ENCODE results near the gene FETUB. TPM values are rescaled to one million over a fixed set of nuclear protein-coding genes. Genes with fewer than 3 reads are reported as not detected.
"Not testable (repeated sequence)": the region's sequence is repeated elsewhere in the genome, so short reads cannot be mapped to it uniquely, and the experiment has no call there.

The FETUB gene
- total RNA-seq, 1 donor from 2014 or later = not detected

GRCh38 chr3:186634207-186634606 lies 6.0 kb upstream of the FETUB start:
- not testable (repeated sequence) for H3K9me3 ChIP-seq (ENCODE audit: control insufficient read depth in 3 of 3, low read length in 3 of 3); H3K4me3 ChIP-seq (ENCODE audit: low read length in 3 of 3); H3K27me3 ChIP-seq (ENCODE audit: control insufficient read depth in 3 of 3, insufficient read depth in 3 of 3, low read length in 3 of 3); H3K27ac ChIP-seq (ENCODE audit: low read depth, low read length); H3K36me3 ChIP-seq (ENCODE audit: control insufficient read depth in 3 of 3, insufficient read depth in 3 of 3, low read length in 3 of 3); H3K9ac ChIP-seq (ENCODE audit: low read depth in 1 of 3, low read length in 3 of 3); H3K4me1 ChIP-seq (ENCODE audit: control insufficient read depth in 3 of 3, insufficient read depth in 3 of 3, low read length in 3 of 3)

- H3K27me3 ChIP-seq (ENCODE audit: control insufficient read depth in 3 of 3, insufficient read depth in 3 of 3, low read length in 3 of 3) = peaks cover 5 to 9% (median 6%) of the 10 kb centered on the region in 3 donors
- no peak overlapping the region for H3K9ac ChIP-seq (ENCODE audit: low read depth in 1 of 3, low read length in 3 of 3)
- H3K9me3 ChIP-seq (ENCODE audit: control insufficient read depth in 3 of 3, low read length in 3 of 3) = no peaks in the 10 kb centered on the region
- H3K27ac ChIP-seq (ENCODE audit: low read depth, low read length) = no peak overlapping the region
- H3K36me3 ChIP-seq (ENCODE audit: control insufficient read depth in 3 of 3, insufficient read depth in 3 of 3, low read length in 3 of 3) = no peaks in the 10 kb centered on the region
- H3K4me1 ChIP-seq (ENCODE audit: control insufficient read depth in 3 of 3, insufficient read depth in 3 of 3, low read length in 3 of 3) = no peaks in the 10 kb centered on the region
- no peak overlapping the region for H3K4me3 ChIP-seq (ENCODE audit: low read length in 3 of 3)
These were observed 4.7 kb upstream of the FETUB start for GRCh38 chr3:186635532-186635931.

GRCh38 chr3:186636536-186636935 lies 3.7 kb upstream of the FETUB start:
- H3K27ac ChIP-seq (ENCODE audit: low read depth, low read length) = no peak overlapping the region
- no peaks in the 10 kb centered on the region for H3K36me3 ChIP-seq (ENCODE audit: control insufficient read depth in 3 of 3, insufficient read depth in 3 of 3, low read length in 3 of 3)
- no peak overlapping the region for H3K9ac ChIP-seq (ENCODE audit: low read depth in 1 of 3, low read length in 3 of 3)
- no peaks in the 10 kb centered on the region for H3K4me1 ChIP-seq (ENCODE audit: control insufficient read depth in 3 of 3, insufficient read depth in 3 of 3, low read length in 3 of 3)
- H3K9me3 ChIP-seq (ENCODE audit: control insufficient read depth in 3 of 3, low read length in 3 of 3) = no peaks in the 10 kb centered on the region
- peaks cover 7 to 11% (median 7%) of the 10 kb centered on the region in 3 donors for H3K27me3 ChIP-seq (ENCODE audit: control insufficient read depth in 3 of 3, insufficient read depth in 3 of 3, low read length in 3 of 3)
- H3K4me3 ChIP-seq (ENCODE audit: low read length in 3 of 3) = no peak overlapping the region

- no peak overlapping the region for H3K27ac ChIP-seq (ENCODE audit: low read depth, low read length)
- no peak overlapping the region for H3K9ac ChIP-seq (ENCODE audit: low read depth in 1 of 3, low read length in 3 of 3)
- H3K4me1 ChIP-seq (ENCODE audit: control insufficient read depth in 3 of 3, insufficient read depth in 3 of 3, low read length in 3 of 3) = no peaks in the 10 kb centered on the region
- H3K27me3 ChIP-seq (ENCODE audit: control insufficient read depth in 3 of 3, insufficient read depth in 3 of 3, low read length in 3 of 3) = peaks cover 7 to 12% (median 11%) of the 10 kb centered on the region in 3 donors
- no peaks in the 10 kb centered on the region for H3K36me3 ChIP-seq (ENCODE audit: control insufficient read depth in 3 of 3, insufficient read depth in 3 of 3, low read length in 3 of 3)
- H3K4me3 ChIP-seq (ENCODE audit: low read length in 3 of 3) = no peak overlapping the region
- no peaks in the 10 kb centered on the region for H3K9me3 ChIP-seq (ENCODE audit: control insufficient read depth in 3 of 3, low read length in 3 of 3)
These were observed 2.5 kb upstream of the FETUB start for GRCh38 chr3:186637686-186638085.

GRCh38 chr3:186638259-186638658 lies 1.9 kb upstream of the FETUB start:
- no peak overlapping the region for H3K27ac ChIP-seq (ENCODE audit: low read depth, low read length)
- no peak overlapping the region for H3K9ac ChIP-seq (ENCODE audit: low read depth in 1 of 3, low read length in 3 of 3)
- H3K4me1 ChIP-seq (ENCODE audit: control insufficient read depth in 3 of 3, insufficient read depth in 3 of 3, low read length in 3 of 3) = no peaks in the 10 kb centered on the region
- no peak overlapping the region for H3K4me3 ChIP-seq (ENCODE audit: low read length in 3 of 3)
- peaks cover 7 to 14% (median 12%) of the 10 kb centered on the region in 3 donors for H3K27me3 ChIP-seq (ENCODE audit: control insufficient read depth in 3 of 3, insufficient read depth in 3 of 3, low read length in 3 of 3)
- H3K36me3 ChIP-seq (ENCODE audit: control insufficient read depth in 3 of 3, insufficient read depth in 3 of 3, low read length in 3 of 3) = no peaks in the 10 kb centered on the region
- H3K9me3 ChIP-seq (ENCODE audit: control insufficient read depth in 3 of 3, low read length in 3 of 3) = no peaks in the 10 kb centered on the region

- Histone ChIP-seq H3K4me3 (ENCODE audit: low read length in 3 of 3) (no peak overlapping the region), H3K27me3 (ENCODE audit: control insufficient read depth in 3 of 3, insufficient read depth in 3 of 3, low read length in 3 of 3) (peaks cover 7 to 15% (median 12%) of the 10 kb centered on the region in 3 donors), H3K36me3 (ENCODE audit: control insufficient read depth in 3 of 3, insufficient read depth in 3 of 3, low read length in 3 of 3) (no peaks in the 10 kb centered on the region), H3K4me1 (ENCODE audit: control insufficient read depth in 3 of 3, insufficient read depth in 3 of 3, low read length in 3 of 3) (no peaks in the 10 kb centered on the region), H3K9ac (ENCODE audit: low read depth in 1 of 3, low read length in 3 of 3) (no peak overlapping the region), H3K9me3 (ENCODE audit: control insufficient read depth in 3 of 3, low read length in 3 of 3) (no peaks in the 10 kb centered on the region), H3K27ac (ENCODE audit: low read depth, low read length) (no peak overlapping the region)
These were observed 247 bp downstream of the FETUB start for GRCh38 chr3:186640473-186640818.

GRCh38 chr3:186640929-186641328 lies 730 bp downstream of the FETUB start:
- Histone ChIP-seq H3K9ac (ENCODE audit: low read depth in 1 of 3, low read length in 3 of 3) (no peak overlapping the region), H3K9me3 (ENCODE audit: control insufficient read depth in 3 of 3, low read length in 3 of 3) (no peaks in the 10 kb centered on the region), H3K4me1 (ENCODE audit: control insufficient read depth in 3 of 3, insufficient read depth in 3 of 3, low read length in 3 of 3) (no peaks in the 10 kb centered on the region), H3K36me3 (ENCODE audit: control insufficient read depth in 3 of 3, insufficient read depth in 3 of 3, low read length in 3 of 3) (no peaks in the 10 kb centered on the region), H3K4me3 (ENCODE audit: low read length in 3 of 3) (no peak overlapping the region), H3K27me3 (ENCODE audit: control insufficient read depth in 3 of 3, insufficient read depth in 3 of 3, low read length in 3 of 3) (peaks cover 7 to 13% (median 12%) of the 10 kb centered on the region in 3 donors), H3K27ac (ENCODE audit: low read depth, low read length) (no peak overlapping the region)

GRCh38 chr3:186642014-186642413 lies 1.8 kb downstream of the FETUB start:
- peaks cover 7 to 13% (median 12%) of the 10 kb centered on the region in 3 donors for H3K27me3 ChIP-seq (ENCODE audit: control insufficient read depth in 3 of 3, insufficient read depth in 3 of 3, low read length in 3 of 3)
- H3K4me1 ChIP-seq (ENCODE audit: control insufficient read depth in 3 of 3, insufficient read depth in 3 of 3, low read length in 3 of 3) = no peaks in the 10 kb centered on the region
- H3K4me3 ChIP-seq (ENCODE audit: low read length in 3 of 3) = no peak overlapping the region
- no peaks in the 10 kb centered on the region for H3K9me3 ChIP-seq (ENCODE audit: control insufficient read depth in 3 of 3, low read length in 3 of 3)
- no peak overlapping the region for H3K9ac ChIP-seq (ENCODE audit: low read depth in 1 of 3, low read length in 3 of 3)
- no peak overlapping the region for H3K27ac ChIP-seq (ENCODE audit: low read depth, low read length)
- no peaks in the 10 kb centered on the region for H3K36me3 ChIP-seq (ENCODE audit: control insufficient read depth in 3 of 3, insufficient read depth in 3 of 3, low read length in 3 of 3)

- Histone ChIP-seq H3K9me3 (ENCODE audit: control insufficient read depth in 3 of 3, low read length in 3 of 3) (no peaks in the 10 kb centered on the region), H3K4me3 (ENCODE audit: low read length in 3 of 3) (no peak overlapping the region), H3K27ac (ENCODE audit: low read depth, low read length) (no peak overlapping the region), H3K36me3 (ENCODE audit: control insufficient read depth in 3 of 3, insufficient read depth in 3 of 3, low read length in 3 of 3) (no peaks in the 10 kb centered on the region), H3K4me1 (ENCODE audit: control insufficient read depth in 3 of 3, insufficient read depth in 3 of 3, low read length in 3 of 3) (no peaks in the 10 kb centered on the region), H3K9ac (ENCODE audit: low read depth in 1 of 3, low read length in 3 of 3) (no peak overlapping the region), H3K27me3 (ENCODE audit: control insufficient read depth in 3 of 3, insufficient read depth in 3 of 3, low read length in 3 of 3) (peaks cover 7 to 12% (median 10%) of the 10 kb centered on the region in 3 donors)
These were observed 3.3 kb downstream of the FETUB start for GRCh38 chr3:186643493-186643892.

- H3K4me3 ChIP-seq (ENCODE audit: low read length in 3 of 3) = no peak overlapping the region
- H3K36me3 ChIP-seq (ENCODE audit: control insufficient read depth in 3 of 3, insufficient read depth in 3 of 3, low read length in 3 of 3) = no peaks in the 10 kb centered on the region
- no peak overlapping the region for H3K9ac ChIP-seq (ENCODE audit: low read depth in 1 of 3, low read length in 3 of 3)
- H3K27me3 ChIP-seq (ENCODE audit: control insufficient read depth in 3 of 3, insufficient read depth in 3 of 3, low read length in 3 of 3) = peaks cover 5 to 12% (median 10%) of the 10 kb centered on the region in 3 donors
- no peak overlapping the region for H3K27ac ChIP-seq (ENCODE audit: low read depth, low read length)
- H3K9me3 ChIP-seq (ENCODE audit: control insufficient read depth in 3 of 3, low read length in 3 of 3) = no peaks in the 10 kb centered on the region
- no peaks in the 10 kb centered on the region for H3K4me1 ChIP-seq (ENCODE audit: control insufficient read depth in 3 of 3, insufficient read depth in 3 of 3, low read length in 3 of 3)
These were observed 4.5 kb downstream of the FETUB start for GRCh38 chr3:186644683-186645082.

GRCh38 chr3:186646106-186646505 lies 5.9 kb downstream of the FETUB start:
- peaks cover 0 to 5% (median 5%) of the 10 kb centered on the region in 3 donors for H3K27me3 ChIP-seq (ENCODE audit: control insufficient read depth in 3 of 3, insufficient read depth in 3 of 3, low read length in 3 of 3)
- H3K27ac ChIP-seq (ENCODE audit: low read depth, low read length) = no peak overlapping the region
- no peak overlapping the region for H3K4me3 ChIP-seq (ENCODE audit: low read length in 3 of 3)
- no peak overlapping the region for H3K9ac ChIP-seq (ENCODE audit: low read depth in 1 of 3, low read length in 3 of 3)
- H3K36me3 ChIP-seq (ENCODE audit: control insufficient read depth in 3 of 3, insufficient read depth in 3 of 3, low read length in 3 of 3) = no peaks in the 10 kb centered on the region
- no peaks in the 10 kb centered on the region for H3K4me1 ChIP-seq (ENCODE audit: control insufficient read depth in 3 of 3, insufficient read depth in 3 of 3, low read length in 3 of 3)
- no peaks in the 10 kb centered on the region for H3K9me3 ChIP-seq (ENCODE audit: control insufficient read depth in 3 of 3, low read length in 3 of 3)
